Measurements from ENCODE around the gene EHD2.
A peak's percentile ranks its signal among the peaks of the same experiment; 100 is the strongest.
"Not testable (repeated sequence)": the region's sequence is repeated elsewhere in the genome, so short reads cannot be mapped to it uniquely, and the experiment has no call there.

EHD2 gene

GRCh38 chr19:47780215-47780551 is 67.0 kb downstream of the EHD2 start:
- TF ChIP-seq CTCF (conservative IDR thresholded peaks at IDR 0.05; ENCODE audit: low read depth, low read length) = no peak
- H3K4me3 ChIP-seq (ENCODE audit: low read length) = peak overlapping the region; percentile 85
- no peak for DNase-seq (ENCODE audit: low read depth)

GRCh38 chr19:47781590-47782262 is 68.5 kb downstream of the EHD2 start:
- no peak overlapping the region for H3K4me3 ChIP-seq (ENCODE audit: low read length)
- no peak for DNase-seq (ENCODE audit: low read depth)
- no peak for TF ChIP-seq CTCF (conservative IDR thresholded peaks at IDR 0.05; ENCODE audit: low read depth, low read length)

GRCh38 chr19:47786566-47786965 is 73.3 kb downstream of the EHD2 start:
- no peak for DNase-seq (ENCODE audit: low read depth)

GRCh38 chr19:47787307-47787706 is 74.1 kb downstream of the EHD2 start:
- not testable (repeated sequence) for DNase-seq (ENCODE audit: low read depth); H3K4me3 ChIP-seq (ENCODE audit: low read length)

More at GRCh38 chr19:47786566-47786965, 73.3 kb downstream of the EHD2 start:
- no peak overlapping the region for H3K4me3 ChIP-seq (ENCODE audit: low read length)
- TF ChIP-seq CTCF (conservative IDR thresholded peaks at IDR 0.05; ENCODE audit: low read depth, low read length) = no peak

GRCh38 chr19:47789811-47790210 is 76.6 kb downstream of the EHD2 start:
- not testable (repeated sequence) for H3K4me3 ChIP-seq (ENCODE audit: low read length); DNase-seq (ENCODE audit: low read depth)

- H3K4me3 ChIP-seq (ENCODE audit: low read length) = peak overlapping the region; percentile 8
Measured at GRCh38 chr19:47790398-47790814, 77.2 kb downstream of the EHD2 start.

DNA sequence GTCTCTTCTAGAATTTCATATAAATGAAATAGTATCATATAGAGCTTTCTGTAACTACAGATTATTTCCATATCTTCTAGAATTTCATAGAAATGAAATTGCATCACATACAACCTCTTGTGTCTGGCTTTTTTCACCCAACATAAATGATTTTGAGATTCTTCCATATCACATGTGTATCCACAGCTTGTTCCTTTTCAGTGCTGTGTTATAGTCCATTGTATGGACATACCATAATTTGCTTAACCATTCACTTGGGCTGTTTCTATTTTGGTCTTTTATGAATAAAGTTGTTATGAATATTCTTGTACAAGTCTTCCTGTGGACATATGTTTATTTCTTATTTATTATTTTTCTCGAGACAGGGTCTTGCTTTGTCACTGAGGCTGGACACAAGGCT is 79.4 kb downstream of the EHD2 start:
- TF ChIP-seq CTCF (conservative IDR thresholded peaks at IDR 0.05; ENCODE audit: low read depth, low read length) = no peak
- H3K4me3 ChIP-seq (ENCODE audit: low read length) = no peak overlapping the region
- no peak for DNase-seq (ENCODE audit: low read depth)

More at GRCh38 chr19:47790398-47790814, 77.2 kb downstream of the EHD2 start:
- no peak for DNase-seq (ENCODE audit: low read depth)
- peak; percentile 97 for TF ChIP-seq CTCF (conservative IDR thresholded peaks at IDR 0.05; ENCODE audit: low read depth, low read length)
